NCI-H748 treated with DMSO at 0.1 percent for 48 hours (cell line): ENCODE data around the gene ZER1.
"Not testable (repeated sequence)": the region's sequence is repeated elsewhere in the genome, so short reads cannot be mapped to it uniquely, and the experiment has no call there.

Source experiments
- DNase-seq: peaks from one replicate; lab custom pipeline; 2025; lab: John Stamatoyannopoulos, UW

Gene ZER1

GRCh38 chr9:128787659-128788058 lies 15.9 kb upstream of the ZER1 start:
- DNase-seq: no peak

GRCh38 chr9:128786681-128787601 lies 15.2 kb upstream of the ZER1 start, which contains the start of gene TBC1D13:
Gene TBC1D13, plus strand, starts transcription at chr9:128787253. Its CDS starts 101 bp downstream, at chr9:128787354.
- DNase-seq: peak; percentile 75

- DNase-seq: no peak
These were observed 13.7 kb upstream of the ZER1 start for GRCh38 chr9:128785427-128785826.

GRCh38 chr9:128782669-128783068 lies 10.9 kb upstream of the ZER1 start:
- DNase-seq: no peak

GRCh38 chr9:128781187-128782070 lies 9.7 kb upstream of the ZER1 start:
- DNase-seq: no peak

- DNase-seq: not testable (repeated sequence)
These were observed 8.4 kb upstream of the ZER1 start for GRCh38 chr9:128780093-128780492.

- DNase-seq: no peak
These were observed 3.1 kb upstream of the ZER1 start for GRCh38 chr9:128774804-128775203.

- DNase-seq: no peak
These were observed 1.3 kb upstream of the ZER1 start for GRCh38 chr9:128773049-128773448.

GRCh38 chr9:128771094-128771721 lies 519 bp downstream of the ZER1 start:
- no peak for DNase-seq

GRCh38 chr9:128770286-128771030 lies 1.3 kb downstream of the ZER1 start:
- DNase-seq: no peak

- DNase-seq: no peak
These were observed 3.1 kb downstream of the ZER1 start for GRCh38 chr9:128768606-128769005.

- DNase-seq: no peak
These were observed 6.2 kb downstream of the ZER1 start for GRCh38 chr9:128765499-128765898.

GRCh38 chr9:128764361-128764760 lies 7.4 kb downstream of the ZER1 start:
- DNase-seq: no peak

- DNase-seq: no peak
These were observed 8.9 kb downstream of the ZER1 start for GRCh38 chr9:128762671-128763449.

GRCh38 chr9:128757602-128758001 lies 14.1 kb downstream of the ZER1 start:
- DNase-seq: no peak

GRCh38 chr9:128753627-128754026 lies 18.1 kb downstream of the ZER1 start:
- no peak for DNase-seq

GRCh38 chr9:128750926-128751595 lies 20.7 kb downstream of the ZER1 start:
- no peak for DNase-seq

GRCh38 chr9:128747241-128747640 lies 24.5 kb downstream of the ZER1 start:
- no peak for DNase-seq

GRCh38 chr9:128743421-128743820 lies 28.3 kb downstream of the ZER1 start:
- DNase-seq: no peak

GRCh38 chr9:128742401-128742800 lies 29.3 kb downstream of the ZER1 start:
- DNase-seq: no peak
